VCaP (cell line): ENCODE results near the gene RARA.

Source experiments
- H3K27ac ChIP-seq: fragments of 450-650 bp; 2 replicates; pipeline ENCODE4 v1.5.1; 2017
- CTCF ChIP-seq: fragments of 450-650 bp; conservative IDR thresholded peaks from 2 replicates; pipeline ENCODE4 v1.5.1; 2017; ENCODE audit warnings: mild to moderate bottlenecking, moderate library complexity

Gene RARA

GRCh38 chr17:40337351-40337750, 28.4 kb downstream of the RARA start:
- TF ChIP-seq CTCF, result no peak
- H3K27ac ChIP-seq, result no peak overlapping the region

DNA sequence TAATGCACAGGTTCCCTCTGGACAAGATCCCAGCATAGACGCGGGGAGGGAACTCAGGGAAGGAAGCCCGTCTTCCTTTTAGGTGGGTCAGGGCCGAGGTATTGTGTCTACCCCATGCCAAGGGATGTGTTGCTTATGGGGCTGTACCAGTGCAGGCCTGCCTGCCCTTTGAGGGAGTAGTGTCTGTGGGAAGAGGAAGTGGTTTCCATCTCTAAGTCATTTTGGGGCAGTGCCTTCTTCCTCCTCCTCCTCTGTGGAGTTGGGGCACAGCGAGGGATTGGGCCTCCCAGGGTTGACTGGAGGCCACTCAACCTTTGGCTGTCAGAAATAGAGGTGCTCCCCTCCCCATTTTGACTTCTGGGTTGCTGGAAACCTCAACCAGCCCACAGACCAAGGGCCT, 29.1 kb downstream of the RARA start:
- H3K27ac ChIP-seq, result no peak overlapping the region
- TF ChIP-seq CTCF, result no peak

DNA sequence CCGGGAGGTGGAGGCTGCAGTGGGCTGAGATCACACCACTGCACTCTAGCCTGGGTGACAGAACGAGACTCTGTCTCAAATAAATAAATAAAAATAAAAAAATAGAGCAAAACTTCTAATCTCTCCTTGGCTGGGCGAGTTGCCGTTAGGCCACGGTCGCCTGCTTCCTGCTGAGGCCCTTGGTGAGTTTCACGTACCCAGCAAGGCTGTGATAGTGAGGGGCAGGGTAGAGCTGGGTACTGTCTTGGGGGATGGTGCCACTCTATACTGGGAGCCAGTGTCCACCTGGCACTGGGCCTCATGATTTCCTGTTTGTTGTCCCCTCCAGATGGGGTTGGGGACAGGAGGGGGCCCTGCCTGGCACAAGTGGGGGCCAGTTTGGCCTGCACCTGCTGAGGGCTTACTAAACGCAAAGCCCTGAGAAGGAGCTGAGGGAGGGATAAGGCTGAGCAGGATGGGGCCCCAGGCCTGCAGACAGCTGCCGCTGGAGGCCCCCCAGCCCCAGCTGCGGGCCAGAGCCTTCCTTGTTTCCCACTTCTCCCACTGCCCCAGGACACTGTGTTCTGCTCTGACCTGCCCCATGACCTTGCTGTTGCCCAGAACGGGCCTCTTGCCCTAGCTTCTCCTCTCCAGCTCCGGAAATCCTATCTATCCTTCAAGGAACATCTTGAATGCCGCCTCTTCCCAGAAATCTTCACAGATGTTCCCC, 30.1 kb downstream of the RARA start:
- no peak overlapping the region for H3K27ac ChIP-seq
- no peak for TF ChIP-seq CTCF

DNA sequence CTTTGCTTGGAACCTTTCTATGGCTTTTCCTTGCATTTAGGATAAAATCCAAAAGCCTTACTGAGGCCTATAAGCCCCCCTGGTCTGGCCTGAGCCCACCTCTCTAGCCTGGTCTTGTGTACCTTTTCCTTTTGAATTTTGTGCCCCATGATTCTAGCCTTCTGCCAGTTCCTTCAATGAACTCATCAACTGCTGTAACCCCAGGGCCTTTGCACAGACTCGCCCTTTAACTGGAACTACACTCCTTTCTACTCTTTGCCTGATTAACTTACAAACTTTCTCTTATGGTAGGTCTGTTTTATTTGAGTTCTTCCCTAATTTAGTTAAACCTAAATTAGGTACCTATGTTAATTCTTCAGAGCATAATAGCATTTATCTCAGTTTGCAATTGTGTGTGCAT, 31.3 kb downstream of the RARA start:
- no peak for TF ChIP-seq CTCF
- H3K27ac ChIP-seq, result peak overlapping the region; percentile 80

- H3K27ac ChIP-seq, result peak overlapping the region; percentile 80
- no peak; the same call in 1 of the 2 replicates for TF ChIP-seq CTCF
Measured at GRCh38 chr17:40340880-40341807, 32.2 kb downstream of the RARA start.

DNA sequence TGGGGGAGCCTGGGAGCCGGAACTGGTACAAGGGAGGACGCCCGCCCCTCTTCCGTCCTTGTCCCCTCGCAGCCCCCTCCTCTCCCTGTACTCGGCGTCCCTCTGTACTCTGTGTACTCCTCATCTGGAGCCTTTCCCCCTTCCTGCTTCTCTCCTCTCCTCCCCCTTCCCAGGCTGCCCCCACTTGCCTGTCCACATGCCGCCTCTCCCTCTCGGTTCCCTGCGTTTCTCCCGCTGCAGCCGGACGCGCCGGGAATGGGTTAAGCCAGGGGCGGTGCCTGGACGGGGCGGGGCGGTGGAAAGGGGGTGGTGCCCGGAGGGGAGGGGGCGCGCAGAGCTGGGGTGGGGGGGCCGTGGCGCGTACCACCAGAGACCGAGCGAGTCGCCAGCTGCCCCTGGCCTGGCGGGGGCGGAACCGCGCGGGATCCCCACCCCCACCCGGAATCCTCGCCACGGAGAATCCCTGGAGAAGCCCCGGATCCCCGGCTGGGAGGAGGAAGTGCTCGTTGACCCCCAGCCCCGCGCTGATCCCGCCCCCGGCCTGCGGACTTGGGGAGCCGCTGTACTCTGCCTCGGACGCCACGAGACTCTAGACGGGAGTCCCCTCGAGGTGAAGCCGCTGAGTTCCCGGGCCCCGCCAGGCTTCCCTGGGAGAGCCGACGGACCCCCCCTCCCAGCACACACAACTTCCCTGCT, 33.0 kb downstream of the RARA start:
- peak overlapping the region; percentile 80 for H3K27ac ChIP-seq
- no peak for TF ChIP-seq CTCF
